Gastrocnemius medialis (tissue), 4 donors: ENCODE results near the gene EBP.

Experiments used
- POLR2A ChIP-seq, 2 donors: fragments of 450-650 bp; IDR thresholded peaks; one replicate each; pipeline ENCODE4 v1.6.1; 2017; ENCODE audit warnings: antibody characterized with exemption in 2 of 2, mild to moderate bottlenecking in 2 of 2, moderate library complexity in 2 of 2
- TF ChIP-seq, protein P1 (sequence below), 5 experiments: fragments of 450-650 bp in 3 of 5; fragments of 200-600 bp in 2 of 5; sonication (generic) in 2 of 5; IDR thresholded peaks in 4 of 5; conservative IDR thresholded peaks in 1 of 5; 1 replicate in 4 of 5; 2 replicates in 1 of 5; pipeline ENCODE4 v1.5.1; 2016 to 2019; ENCODE audit warnings: antibody characterized with exemption in 5 of 5, mild to moderate bottlenecking in 3 of 5, moderate library complexity in 3 of 5

GRCh38 chrX:48487362-48487798 is 34.2 kb upstream of the EBP start:
- TF ChIP-seq, protein P1, sequence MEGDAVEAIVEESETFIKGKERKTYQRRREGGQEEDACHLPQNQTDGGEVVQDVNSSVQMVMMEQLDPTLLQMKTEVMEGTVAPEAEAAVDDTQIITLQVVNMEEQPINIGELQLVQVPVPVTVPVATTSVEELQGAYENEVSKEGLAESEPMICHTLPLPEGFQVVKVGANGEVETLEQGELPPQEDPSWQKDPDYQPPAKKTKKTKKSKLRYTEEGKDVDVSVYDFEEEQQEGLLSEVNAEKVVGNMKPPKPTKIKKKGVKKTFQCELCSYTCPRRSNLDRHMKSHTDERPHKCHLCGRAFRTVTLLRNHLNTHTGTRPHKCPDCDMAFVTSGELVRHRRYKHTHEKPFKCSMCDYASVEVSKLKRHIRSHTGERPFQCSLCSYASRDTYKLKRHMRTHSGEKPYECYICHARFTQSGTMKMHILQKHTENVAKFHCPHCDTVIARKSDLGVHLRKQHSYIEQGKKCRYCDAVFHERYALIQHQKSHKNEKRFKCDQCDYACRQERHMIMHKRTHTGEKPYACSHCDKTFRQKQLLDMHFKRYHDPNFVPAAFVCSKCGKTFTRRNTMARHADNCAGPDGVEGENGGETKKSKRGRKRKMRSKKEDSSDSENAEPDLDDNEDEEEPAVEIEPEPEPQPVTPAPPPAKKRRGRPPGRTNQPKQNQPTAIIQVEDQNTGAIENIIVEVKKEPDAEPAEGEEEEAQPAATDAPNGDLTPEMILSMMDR (IDR thresholded peaks at IDR 0.05 in 4 of 5, conservative IDR thresholded peaks at IDR 0.05 in 1 of 5): no peak
- no peak for TF ChIP-seq POLR2A (IDR thresholded peaks at IDR 0.05)
